ENCODE data around the gene LSAMP.

DNA sequence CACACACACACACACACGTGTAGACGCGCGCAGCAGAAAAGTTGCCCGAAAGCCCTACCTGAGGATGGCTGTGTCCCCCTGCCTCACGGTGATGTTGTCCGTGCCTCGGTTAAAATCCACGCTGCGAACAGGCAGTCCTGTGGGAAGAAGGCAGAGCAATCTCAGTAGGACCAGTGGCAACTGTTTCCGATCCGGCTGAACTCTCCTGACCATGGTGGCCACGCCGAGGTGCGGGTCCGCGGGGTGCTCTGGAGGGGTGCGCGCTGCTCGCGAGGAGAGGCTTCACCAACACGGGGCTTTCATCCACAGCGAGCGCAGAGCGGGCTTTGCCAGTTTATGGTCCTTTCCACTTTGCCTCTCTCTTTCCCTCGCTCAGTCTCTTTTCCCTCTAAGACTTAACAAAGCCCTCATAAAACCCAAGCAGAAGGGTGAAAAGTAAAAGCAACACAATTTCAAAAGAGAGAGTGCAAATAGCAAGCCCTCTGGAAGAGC, 422 bp downstream of the LSAMP start:
- TF ChIP-seq, protein P1, sequence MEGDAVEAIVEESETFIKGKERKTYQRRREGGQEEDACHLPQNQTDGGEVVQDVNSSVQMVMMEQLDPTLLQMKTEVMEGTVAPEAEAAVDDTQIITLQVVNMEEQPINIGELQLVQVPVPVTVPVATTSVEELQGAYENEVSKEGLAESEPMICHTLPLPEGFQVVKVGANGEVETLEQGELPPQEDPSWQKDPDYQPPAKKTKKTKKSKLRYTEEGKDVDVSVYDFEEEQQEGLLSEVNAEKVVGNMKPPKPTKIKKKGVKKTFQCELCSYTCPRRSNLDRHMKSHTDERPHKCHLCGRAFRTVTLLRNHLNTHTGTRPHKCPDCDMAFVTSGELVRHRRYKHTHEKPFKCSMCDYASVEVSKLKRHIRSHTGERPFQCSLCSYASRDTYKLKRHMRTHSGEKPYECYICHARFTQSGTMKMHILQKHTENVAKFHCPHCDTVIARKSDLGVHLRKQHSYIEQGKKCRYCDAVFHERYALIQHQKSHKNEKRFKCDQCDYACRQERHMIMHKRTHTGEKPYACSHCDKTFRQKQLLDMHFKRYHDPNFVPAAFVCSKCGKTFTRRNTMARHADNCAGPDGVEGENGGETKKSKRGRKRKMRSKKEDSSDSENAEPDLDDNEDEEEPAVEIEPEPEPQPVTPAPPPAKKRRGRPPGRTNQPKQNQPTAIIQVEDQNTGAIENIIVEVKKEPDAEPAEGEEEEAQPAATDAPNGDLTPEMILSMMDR (IDR thresholded peaks at IDR 0.05; ENCODE audit: extremely low read depth in 1 of 2, insufficient read depth in 1 of 2, low read depth in 1 of 2, low read length in 2 of 2), result no peak
- TF ChIP-seq MYC (IDR thresholded peaks at IDR 0.05; ENCODE audit: low read depth, low read length) (no peak), JUN (IDR thresholded peaks at IDR 0.05; ENCODE audit: borderline replicate concordance, insufficient read depth, insufficient read length, low read depth) (no peak), FOS (IDR thresholded peaks at IDR 0.05; ENCODE audit: borderline replicate concordance, insufficient read depth, low read length) (no peak), POLR2A (IDR thresholded peaks at IDR 0.05; ENCODE audit: low read depth, low read length) (no peak), POLR2AphosphoS5 (IDR thresholded peaks at IDR 0.05; ENCODE audit: insufficient read depth, low read depth, low read length) (no peak), GATA2 (IDR thresholded peaks at IDR 0.05; ENCODE audit: insufficient read depth, insufficient read length, low read depth, low read length) (no peak)
